Stimulated activated CD4-positive, alpha-beta T cell treated with anti-CD3 and anti-CD28 coated beads, Interleukin-1b, Interleukin-23, amount 100 ng/mL, for 48 hours (primary cell): ENCODE results near the gene APP.

ENCODE experiments used
- DNase-seq: peaks from one replicate; pipeline ENCODE4 v3.0.0-alpha.2; 2020

APP gene

DNA sequence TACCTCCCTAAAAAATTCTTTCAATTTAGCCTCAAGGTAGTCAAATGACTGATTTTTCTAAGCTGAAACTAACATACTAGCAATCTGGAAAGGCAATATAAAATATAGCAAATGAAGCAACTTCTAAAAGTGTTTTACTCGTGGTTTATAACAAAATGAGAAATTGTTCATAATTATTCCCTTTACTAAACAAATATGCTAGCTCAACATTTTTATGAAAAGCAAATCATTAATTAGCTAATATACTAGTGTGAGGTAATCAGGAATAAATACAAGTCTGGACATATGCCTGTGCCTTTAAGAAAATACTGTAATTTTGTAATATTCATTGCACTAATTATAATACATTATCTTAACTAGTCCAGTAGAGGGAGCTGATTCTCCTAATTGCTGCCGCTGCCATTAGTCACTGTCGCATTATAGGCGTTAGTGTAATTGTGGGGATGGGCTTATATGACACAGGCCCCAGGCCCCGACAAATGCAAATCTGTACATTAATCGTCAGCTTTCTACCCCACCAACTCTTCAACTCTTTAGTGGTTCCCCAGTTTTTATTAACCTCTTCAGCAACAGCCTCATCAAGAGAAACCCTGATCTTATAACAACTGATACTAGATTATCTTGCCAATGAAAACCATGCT lies 274.9 kb downstream of the APP start:
- no peak for DNase-seq

DNA sequence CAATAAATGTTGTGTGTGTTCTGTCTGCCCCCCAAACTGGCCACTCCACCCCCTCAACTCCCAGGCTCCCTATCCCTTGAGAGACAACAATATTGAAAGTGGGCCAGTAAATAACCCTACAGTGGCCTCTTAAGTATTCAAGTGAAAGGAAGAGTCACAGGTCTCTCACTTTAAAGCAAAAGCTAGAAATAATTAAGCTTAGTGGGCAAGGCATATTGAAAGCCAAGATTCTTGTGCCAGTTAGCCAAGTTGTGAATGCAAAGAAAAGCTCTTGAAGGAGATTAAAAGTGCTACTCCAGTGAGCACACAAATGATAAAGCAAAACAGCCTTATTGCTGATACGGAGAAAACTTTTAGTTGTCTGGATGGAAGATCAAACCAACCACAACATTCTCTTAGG lies 277.4 kb downstream of the APP start:
- DNase-seq: no peak

DNA sequence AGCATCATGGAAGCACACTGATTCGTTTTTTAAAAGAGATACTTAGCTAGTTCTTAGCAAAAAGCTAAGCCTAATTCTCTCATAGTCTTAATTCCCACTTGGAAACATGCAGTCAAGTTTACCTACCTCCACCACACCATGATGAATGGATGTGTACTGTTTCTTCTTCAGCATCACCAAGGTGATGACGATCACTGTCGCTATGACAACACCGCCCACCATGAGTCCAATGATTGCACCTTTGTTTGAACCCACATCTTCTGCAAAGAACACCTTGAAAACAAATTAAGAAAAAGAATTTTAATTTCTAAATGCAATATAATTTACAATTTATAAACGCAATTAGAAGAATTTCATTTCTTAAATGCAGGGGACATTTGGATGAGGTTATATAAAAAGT lies 279.0 kb downstream of the APP start:
- no peak for DNase-seq

DNA sequence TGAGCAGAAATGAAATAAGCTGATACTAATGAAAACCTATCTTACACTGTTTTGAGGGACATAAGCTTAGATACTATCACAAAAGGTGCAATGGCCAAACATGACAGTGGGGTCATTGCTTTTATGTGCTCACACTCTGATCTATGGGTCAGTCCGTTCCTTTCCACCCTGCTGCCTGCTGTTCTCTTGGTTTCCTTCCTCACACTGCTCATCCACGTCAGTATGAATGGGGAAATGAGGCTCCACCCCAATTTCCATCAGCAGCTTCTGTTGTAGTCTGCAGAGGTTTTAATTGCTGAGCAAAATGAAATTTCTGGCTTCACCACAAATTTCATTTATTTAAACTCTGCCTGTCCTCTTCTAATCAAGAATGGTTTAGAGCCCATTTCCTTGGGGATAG lies 280.6 kb downstream of the APP start:
- no peak for DNase-seq

DNA sequence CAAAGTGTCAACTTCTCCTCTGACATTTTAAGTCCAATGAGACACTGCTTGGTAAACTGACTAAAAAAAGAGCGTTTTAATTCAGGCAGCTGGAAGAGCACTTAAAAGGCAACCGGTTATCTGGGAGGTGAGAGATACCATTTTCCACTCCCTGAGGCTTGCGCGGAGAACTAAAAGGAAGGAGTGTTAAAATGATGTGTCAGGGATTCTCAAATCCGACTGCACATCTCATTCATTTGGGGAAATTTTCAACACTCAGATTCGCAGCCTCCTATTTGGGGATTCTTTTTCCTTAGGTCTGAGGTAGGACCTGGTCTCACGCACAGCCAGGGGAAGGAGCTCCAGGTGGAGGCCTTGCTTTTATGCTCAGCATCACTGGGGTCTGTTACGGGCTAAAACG lies 281.9 kb downstream of the APP start:
- DNase-seq: no peak

DNA sequence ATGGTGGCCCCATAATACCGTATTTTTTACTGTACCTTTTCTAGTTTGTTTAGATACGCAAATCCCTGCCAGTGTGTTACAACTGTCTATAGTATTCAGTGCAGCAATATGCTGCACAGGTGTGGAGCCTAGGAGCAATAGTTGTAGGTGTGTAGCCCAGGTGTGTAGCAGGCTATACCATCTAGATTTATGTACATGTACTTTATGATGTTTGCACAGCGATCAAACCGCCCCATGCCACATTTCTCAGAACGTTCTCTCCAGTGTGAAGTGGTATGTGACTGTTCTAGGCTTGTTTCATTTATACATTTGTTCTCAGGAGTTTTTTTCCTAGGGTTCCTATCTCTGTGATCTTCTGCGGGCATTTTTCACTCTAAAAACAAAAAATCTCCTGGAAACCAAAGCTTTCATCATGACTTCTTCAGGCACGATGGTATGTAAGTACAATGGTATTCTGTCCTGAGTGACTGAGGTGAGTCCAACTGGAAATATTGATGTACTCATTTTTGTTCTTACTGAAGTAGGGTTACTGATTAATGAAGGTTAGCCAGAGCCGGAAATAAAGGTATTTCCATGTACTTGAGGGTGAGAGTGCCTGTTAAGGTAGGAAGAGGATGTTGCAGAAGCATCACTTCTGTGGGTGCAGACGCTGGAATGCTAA lies 282.8 kb downstream of the APP start:
- no peak for DNase-seq

DNA sequence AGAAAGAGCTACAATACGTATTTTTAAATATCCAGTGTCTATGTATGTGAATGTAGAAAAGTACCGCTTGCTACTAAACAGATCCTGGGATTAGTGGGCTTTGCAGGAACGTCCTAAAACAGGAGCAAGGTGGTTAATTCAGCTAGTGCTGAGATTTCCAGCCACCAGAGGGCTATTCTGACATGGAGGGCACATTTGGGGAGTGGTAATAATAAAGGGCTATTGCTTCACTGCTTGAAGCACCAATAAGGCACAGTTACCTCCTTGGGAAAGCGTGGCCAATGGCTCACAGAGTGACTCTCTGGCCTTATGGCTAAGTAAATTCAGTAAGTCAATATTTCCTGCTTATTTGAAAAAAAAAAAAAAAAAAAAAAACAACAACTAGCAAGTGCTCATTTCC lies 283.4 kb downstream of the APP start:
- DNase-seq: no peak

DNA sequence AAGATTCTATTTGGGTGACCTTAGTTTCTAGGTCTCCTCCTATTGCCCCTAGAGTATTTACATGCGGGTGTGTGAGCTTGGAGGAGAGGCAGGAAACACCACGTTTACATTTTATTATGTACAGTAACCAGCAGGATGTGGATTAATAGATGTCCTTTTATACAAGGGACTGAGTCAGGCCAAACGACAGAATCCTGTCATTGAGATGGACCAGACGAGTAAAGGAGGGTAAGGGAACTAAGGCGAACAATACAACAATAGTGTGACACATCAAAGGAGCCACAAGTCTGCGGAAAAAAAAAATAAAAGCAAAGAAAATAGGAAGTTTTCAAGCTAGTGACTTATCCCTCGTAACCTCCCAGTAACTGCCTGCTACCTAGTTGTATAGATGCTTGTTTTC lies 284.7 kb downstream of the APP start:
- DNase-seq: no peak

DNA sequence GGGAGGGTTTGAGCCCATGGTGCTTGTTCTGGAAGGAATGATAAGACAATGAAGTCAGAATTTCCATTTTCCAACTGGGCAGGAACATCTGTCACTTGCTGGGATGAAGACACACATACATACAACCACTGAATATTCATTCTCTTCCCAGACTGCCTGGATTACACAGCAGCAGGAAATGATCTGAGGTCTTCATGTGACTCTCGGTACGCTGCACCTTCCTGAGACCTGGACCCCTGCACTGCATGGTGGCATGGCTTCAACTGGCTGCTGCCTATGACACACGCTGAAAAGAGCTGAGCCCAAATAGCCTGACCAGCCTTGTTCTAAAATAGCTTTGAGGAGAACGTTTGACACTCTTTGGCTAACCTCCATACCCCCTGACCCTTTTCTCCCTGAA lies 285.2 kb downstream of the APP start:
- DNase-seq: no peak

DNA sequence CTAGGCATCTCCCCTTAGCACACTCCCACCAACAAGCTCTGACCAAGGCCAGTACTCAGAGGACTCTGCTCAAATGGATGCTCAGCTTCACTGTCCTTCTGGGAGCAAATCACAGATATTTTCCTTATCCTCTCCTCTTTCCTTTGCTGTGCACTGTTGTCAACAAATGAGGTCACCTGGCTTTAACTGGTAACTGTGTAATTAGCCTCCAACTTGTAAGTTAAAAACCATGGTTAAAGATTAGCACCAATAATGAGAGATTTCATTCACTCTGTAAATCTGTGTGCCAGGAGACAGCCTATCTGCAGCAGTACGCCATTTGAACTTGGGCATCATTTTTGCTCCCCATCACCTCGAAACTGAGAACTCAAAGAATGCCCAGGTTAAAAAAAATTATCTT lies 286.3 kb downstream of the APP start:
- no peak for DNase-seq

DNA sequence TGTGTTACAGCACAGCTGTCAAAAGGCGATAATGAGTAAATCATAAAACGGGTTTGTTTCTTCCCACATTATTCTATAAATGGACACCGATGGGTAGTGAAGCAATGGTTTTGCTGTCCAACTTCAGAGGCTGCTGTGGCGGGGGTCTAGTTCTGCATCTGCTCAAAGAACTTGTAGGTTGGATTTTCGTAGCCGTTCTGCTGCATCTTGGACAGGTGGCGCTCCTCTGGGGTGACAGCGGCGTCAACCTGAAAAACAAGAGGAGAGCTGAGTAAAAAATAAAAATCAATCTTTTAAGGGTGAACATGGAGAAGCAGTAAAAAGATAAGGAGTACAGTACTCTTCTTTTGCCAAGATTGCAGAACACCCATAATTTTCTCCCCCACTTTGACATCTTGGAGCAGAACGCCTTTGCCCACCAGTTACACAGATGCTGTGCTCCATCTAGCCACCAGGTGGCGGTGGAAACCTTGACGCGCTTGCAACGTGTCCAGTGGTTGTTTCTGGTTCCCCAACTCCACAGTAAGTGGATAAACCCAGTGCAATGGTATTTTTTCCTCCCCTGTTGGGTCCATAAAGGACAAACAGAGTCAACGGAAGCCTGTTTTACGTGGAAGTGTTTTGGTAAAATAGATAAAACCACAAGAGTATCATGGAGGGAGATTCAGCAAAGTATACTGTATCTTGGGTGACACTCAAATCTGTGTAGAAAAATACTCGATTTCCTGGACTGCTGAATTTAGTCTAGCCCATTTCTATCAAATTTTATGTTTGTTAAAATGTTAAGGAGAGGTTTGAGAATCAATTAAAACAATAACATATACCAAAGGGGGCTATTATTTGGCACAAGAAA lies 288.8 kb downstream of the APP start:
- peak; percentile 53 for DNase-seq

DNA sequence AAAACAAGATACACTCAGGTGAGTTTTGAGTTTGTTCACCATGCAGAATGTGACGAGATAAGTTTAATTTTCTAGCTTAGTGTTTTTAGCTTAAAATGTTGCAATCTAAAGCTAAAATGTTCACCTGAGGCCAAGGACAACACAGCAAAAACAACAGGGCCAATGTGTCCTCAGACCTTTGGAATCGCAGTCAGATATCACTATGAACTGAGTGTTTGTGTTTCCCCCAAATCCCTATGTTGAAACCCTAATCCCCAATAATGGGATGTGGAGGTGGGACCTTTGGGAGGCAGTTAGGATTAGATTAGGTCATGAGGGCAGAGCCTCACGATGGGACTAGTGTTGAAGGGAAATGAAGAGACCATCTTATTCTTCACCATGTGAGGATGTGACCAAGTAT lies 291.4 kb downstream of the APP start:
- no peak for DNase-seq

DNA sequence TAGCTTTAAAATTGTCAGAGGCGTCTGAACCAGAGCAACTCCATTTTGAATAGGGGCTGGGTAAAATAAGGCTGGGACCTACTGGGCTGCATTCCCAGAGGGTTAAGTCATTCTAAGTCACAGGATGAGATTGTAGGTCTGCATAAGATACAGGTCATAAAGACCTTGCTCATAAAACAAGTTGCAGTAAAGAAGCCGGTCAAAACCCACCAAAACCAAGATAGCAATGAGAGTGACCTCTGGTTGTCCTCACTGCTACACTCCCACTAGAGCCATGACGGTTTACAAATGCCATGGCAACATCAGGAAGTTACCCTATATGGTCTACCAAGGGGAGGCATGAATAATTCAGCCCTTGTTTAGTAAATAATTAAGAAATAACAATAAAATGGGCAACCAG lies 292.2 kb downstream of the APP start:
- DNase-seq: no peak

DNA sequence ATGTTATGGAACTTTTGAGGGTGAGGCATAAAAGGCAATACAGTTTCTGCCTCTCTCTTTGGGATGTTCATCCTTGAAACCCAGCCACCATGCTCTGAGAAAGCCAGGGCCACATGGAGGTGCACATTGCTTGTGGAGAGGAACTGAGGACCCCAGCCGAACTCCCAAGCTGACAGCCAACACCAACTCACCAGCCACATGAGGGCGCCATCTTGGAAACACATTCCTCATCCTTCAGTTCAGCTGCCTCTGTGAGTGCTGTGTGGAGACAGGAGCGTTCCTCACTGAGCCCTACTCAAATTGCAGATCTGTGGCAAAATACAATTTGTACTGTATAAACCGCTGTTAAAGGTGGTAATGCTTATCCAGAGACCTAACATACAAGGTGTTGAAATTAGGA lies 298.3 kb downstream of the APP start:
- DNase-seq: no peak

DNA sequence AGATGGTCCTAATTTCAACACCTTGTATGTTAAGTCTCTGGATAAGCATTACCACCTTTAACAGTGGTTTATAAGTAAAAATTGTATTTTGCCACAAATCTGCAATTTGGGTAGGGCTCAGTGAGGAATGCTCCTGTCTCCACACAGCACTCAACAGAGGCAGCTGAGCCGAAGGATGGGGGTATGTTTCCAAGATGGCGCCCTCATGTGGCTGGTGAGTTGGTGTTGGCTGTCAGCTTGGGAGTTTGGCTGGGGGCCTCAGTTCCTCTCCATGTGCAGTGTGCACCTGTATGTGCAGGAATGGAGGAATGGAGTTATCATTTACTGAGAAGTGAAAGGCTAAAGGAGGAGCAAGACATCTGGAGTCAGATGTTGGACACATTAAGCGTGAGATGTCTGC lies 299.0 kb downstream of the APP start:
- no peak for DNase-seq

DNA sequence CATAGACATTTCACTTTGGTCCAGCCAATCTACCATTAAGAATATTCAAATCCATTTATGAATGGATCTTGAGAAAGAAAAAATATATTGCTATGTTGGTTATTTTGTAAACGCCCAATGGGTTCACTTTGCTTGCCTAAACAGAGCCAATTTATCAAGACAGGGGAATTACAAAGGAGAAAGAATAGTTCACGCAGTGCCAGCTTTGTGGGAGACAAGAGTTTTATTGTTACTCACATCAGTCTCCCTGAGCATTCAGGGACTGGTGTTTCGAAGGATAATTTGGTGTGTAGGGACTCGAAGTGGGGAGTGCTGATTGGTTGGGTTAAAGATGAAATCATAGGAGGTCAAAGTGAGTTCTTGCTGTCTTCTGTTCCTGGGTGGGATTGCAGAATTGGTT lies 300.5 kb downstream of the APP start:
- no peak for DNase-seq

DNA sequence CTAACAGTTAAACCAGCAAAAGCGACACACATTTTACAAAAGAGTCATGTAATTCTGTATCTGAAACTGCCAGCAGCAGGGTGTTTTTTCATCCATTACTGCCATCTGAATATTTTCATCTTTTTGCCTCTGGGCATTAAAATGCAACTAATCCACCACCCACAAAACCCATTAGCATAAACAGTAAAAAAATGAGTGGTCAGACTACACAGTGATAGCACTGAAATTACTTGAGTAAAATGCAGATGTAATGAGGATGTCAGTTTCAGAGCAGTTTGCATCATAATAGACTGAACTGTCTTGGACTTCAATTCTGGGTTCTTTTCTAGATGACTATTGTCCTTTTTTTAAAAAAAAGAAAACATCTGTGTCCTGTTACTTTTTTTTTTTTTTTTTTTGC lies 303.5 kb downstream of the APP start:
- no peak for DNase-seq

DNA sequence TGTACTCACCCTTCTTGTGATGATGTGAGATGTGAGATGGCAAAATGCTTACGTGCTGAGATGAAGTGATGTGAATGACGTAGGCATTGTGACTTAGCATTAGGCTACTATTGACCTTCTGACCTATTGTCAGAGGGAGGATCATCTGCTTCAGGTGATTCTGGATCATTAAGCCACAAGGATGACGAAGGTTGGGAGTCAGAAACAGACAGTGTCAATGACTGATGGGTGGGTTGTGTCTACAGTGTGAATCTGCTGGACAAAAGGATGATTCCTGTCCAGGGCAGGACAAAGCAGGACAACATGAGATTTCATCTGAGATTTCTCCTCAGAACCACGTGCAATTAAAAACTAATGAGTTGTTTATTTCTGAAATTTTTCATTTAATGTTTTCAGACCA lies 306.8 kb downstream of the APP start:
- DNase-seq: no peak

DNA sequence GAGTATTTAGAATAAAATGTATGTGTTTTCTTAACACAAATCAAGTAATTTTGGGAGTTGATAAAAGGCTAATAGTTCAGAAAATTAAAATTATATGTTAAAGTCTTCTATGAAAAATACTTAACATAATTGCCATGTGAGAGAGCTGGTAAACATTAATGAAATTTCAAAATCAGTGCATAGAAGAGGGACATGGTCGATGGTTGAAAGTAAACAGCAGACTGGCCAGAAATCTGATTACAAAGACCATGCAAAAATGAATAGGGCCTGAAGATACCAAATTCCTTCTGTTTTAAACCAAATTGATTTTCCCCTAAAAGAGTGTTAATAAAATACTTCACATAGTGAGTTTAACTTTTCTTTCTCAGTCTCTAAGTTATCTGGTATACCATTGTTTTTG lies 307.5 kb downstream of the APP start:
- no peak for DNase-seq

DNA sequence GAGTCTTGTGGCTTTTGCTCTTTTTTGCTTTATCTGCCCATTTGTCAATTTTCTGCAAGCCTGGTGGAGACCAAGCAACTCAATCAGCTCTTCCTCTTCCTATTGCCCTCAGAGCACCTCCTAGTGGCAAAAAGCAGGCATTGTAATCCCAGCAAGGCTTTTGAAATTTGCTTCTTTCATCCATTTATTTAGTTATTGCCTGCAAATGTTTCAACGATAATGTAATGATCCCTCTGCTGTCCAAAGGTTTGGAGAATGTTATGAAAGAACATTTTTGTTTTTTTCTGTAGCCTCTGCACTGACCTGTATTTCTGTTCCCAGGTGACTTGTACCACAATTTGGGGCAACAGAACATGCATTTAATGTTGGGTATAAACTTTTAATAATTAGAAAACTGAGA lies 308.0 kb downstream of the APP start:
- DNase-seq: peak; percentile 9

DNA sequence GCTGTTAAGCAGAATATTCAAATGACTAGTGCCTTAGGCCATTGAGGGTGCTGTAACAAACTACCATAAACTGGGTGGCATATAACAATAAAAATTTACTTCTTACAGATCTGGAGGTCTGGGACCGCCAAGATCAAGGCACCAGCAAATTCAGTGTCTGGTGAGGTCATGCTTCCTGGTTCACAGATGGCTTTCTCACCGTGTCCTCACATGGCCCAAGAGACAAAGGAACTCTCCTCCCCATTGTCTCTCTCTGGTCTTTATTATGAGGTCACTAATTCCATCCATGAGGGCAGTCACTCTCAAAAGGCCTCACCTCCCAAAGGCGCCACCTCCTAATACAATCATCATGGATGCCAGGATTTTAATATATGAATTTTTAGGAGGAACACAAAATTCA lies 308.5 kb downstream of the APP start:
- DNase-seq: no peak

DNA sequence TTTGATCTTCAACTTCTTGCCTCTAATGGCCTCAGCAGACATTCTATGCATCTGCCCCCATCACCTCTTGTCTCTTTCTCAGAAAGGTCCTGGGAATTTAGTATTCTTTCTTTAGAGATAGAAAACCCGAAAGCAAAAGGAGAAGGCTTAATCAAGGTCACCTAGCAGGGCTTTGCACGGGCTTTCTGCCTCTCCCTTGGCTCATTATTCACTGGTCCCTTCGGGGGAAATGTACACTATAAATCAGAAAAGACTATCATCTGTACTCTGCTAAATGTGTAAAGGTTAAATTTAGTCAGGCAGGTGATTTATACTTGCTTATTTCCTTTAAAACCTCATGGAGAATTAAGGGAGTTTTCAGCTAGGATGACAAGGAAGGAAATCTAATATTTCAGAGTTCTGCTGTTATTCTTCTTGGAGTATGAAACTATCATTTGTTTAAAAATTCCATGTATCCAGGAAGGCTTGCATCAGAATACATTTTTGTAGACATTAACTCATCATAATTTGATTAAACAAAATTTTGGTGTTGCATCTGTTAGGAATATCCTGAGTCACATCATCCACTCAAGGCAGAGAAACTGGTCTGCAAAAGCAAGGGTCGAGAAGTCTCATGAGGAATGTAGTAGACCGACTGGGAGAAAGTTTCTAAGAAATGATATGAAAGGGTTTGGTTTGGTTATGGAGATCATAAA lies 311.2 kb downstream of the APP start:
- DNase-seq: no peak

DNA sequence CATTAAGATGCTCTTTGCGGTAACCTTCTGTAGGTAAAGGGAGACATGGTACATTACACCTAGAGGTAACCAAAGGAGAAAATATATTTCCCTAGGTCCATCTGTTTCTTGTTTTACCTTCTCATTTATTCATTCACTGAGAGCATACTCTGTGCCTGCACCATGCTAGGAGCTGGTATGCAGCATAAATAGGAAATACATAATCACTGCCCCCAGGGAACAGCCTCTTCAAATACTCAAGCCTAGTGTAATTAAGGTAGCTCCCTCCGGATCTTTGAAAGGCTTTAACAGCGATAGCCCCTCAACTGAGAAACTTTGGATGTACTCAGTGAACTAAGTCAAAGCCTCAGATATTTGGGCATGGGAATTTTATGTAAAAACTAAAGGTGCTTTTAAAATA lies 312.2 kb downstream of the APP start:
- DNase-seq: no peak
